HEK293 (cell line): ENCODE measurements around the gene PRSS8.

Source experiments
- CTCF ChIA-PET: fragments of 350-600 bp; formaldehyde crosslinking; extraction: SDS; loops from one replicate; lab custom pipeline; 2021; ENCODE audit warnings: antibody characterized with exemption; lab: Yijun Ruan, JAX
- POLR2A ChIA-PET: fragments of 300-600 bp; formaldehyde crosslinking; extraction: SDS; loops from one replicate; lab custom pipeline; 2020; ENCODE audit warnings: antibody characterized with exemption, inconsistent platforms; lab: Yijun Ruan, JAX
- H3K27ac ChIP-seq: fragments of 200-500 bp; sonication (Bioruptor generic); 2 replicates; pipeline ENCODE4 v1.5.1; 2014; ENCODE audit warnings: low read depth, low read length, control low read depth, inconsistent platforms; ENCODE audit errors: extremely low read depth
- H3K36me3 ChIP-seq, 2 experiments: fragments of 200-500 bp in 1 of 2; sonication (Bioruptor generic) in 1 of 2; 1 replicate in 1 of 2; 2 replicates in 1 of 2; pipeline ENCODE4 v1.5.1; 2014 to 2017; ENCODE audit warnings: inconsistent platforms in 2 of 2, low read length in 2 of 2; ENCODE audit not compliant: control insufficient read depth in 2 of 2, insufficient read depth in 1 of 2
- H3K4me1 ChIP-seq: fragments of 200-500 bp; sonication (Bioruptor generic); 2 replicates; pipeline ENCODE4 v1.5.1; 2014; ENCODE audit warnings: mild to moderate bottlenecking, low read length, inconsistent platforms; ENCODE audit not compliant: control insufficient read depth, insufficient read depth
- H3K4me3 ChIP-seq: 2 replicates; pipeline ENCODE4 v1.5.1; 2011; ENCODE audit warnings: low read depth, mild to moderate bottlenecking, control low read depth, low read length, moderate library complexity
- H3K9me3 ChIP-seq: fragments of 200-500 bp; sonication (Bioruptor generic); 2 replicates; pipeline ENCODE4 v1.5.1; 2014; ENCODE audit warnings: low read depth, low read length, inconsistent platforms; ENCODE audit not compliant: control insufficient read depth, insufficient read depth
- GLIS1 ChIP-seq: fragments of 450-650 bp; formaldehyde crosslinking; IDR thresholded peaks from 2 replicates; pipeline ENCODE4 v1.5.1; 2016; ENCODE audit warnings: missing biosample characterization, missing genetic modification characterization
- KLF10 ChIP-seq: fragments of 450-650 bp; IDR thresholded peaks from 2 replicates; pipeline ENCODE4 v1.5.1; 2018; ENCODE audit warnings: missing biosample characterization, mild to moderate bottlenecking, missing genetic modification characterization
- MZF1 ChIP-seq: fragments of 450-650 bp; formaldehyde crosslinking; IDR thresholded peaks from 2 replicates; pipeline ENCODE4 v1.5.1; 2017; ENCODE audit warnings: missing biosample characterization, missing genetic modification characterization, borderline replicate concordance
- ZFP41 ChIP-seq: fragments of 450-650 bp; formaldehyde crosslinking; IDR thresholded peaks from 2 replicates; pipeline ENCODE4 v1.5.1; 2016; ENCODE audit warnings: missing biosample characterization, missing genetic modification characterization, borderline replicate concordance
- ZNF23 ChIP-seq: fragments of 450-650 bp; formaldehyde crosslinking; IDR thresholded peaks from 2 replicates; pipeline ENCODE4 v1.5.1; 2016; ENCODE audit warnings: missing biosample characterization, missing genetic modification characterization, borderline replicate concordance
- ZNF266 ChIP-seq: fragments of 450-650 bp; formaldehyde crosslinking; IDR thresholded peaks from 2 replicates; pipeline ENCODE4 v1.5.1; 2016; ENCODE audit warnings: missing biosample characterization, missing genetic modification characterization, low read depth
- ZNF335 ChIP-seq: fragments of 450-650 bp; formaldehyde crosslinking; conservative IDR thresholded peaks from 2 replicates; pipeline ENCODE4 v1.5.1; 2016; ENCODE audit warnings: missing biosample characterization, missing genetic modification characterization
- ZNF426 ChIP-seq: fragments of 450-650 bp; formaldehyde crosslinking; IDR thresholded peaks from 2 replicates; pipeline ENCODE4 v1.5.1; 2017; ENCODE audit warnings: missing biosample characterization, missing genetic modification characterization, mild to moderate bottlenecking, inconsistent platforms, moderate library complexity
- ZNF530 ChIP-seq: fragments of 450-650 bp; formaldehyde crosslinking; IDR thresholded peaks from 2 replicates; pipeline ENCODE4 v1.5.1; 2016; ENCODE audit warnings: low read depth, missing biosample characterization, missing genetic modification characterization
- ZNF555 ChIP-seq: fragments of 450-650 bp; formaldehyde crosslinking; conservative IDR thresholded peaks from 2 replicates; pipeline ENCODE4 v1.5.1; 2017; ENCODE audit warnings: missing biosample characterization, mild to moderate bottlenecking, missing genetic modification characterization, inconsistent platforms
- ZNF585B ChIP-seq: fragments of 450-650 bp; formaldehyde crosslinking; IDR thresholded peaks from 2 replicates; pipeline ENCODE4 v1.5.1; 2016; ENCODE audit warnings: missing biosample characterization, missing genetic modification characterization
- ZNF621 ChIP-seq: fragments of 450-650 bp; formaldehyde crosslinking; IDR thresholded peaks from 2 replicates; pipeline ENCODE4 v1.5.1; 2017; ENCODE audit warnings: missing biosample characterization, missing genetic modification characterization
- ZNF768 ChIP-seq: fragments of 450-650 bp; formaldehyde crosslinking; IDR thresholded peaks from 2 replicates; pipeline ENCODE4 v1.5.1; 2018; ENCODE audit warnings: missing biosample characterization, mild to moderate bottlenecking, missing genetic modification characterization

Gene PRSS8

DNA sequence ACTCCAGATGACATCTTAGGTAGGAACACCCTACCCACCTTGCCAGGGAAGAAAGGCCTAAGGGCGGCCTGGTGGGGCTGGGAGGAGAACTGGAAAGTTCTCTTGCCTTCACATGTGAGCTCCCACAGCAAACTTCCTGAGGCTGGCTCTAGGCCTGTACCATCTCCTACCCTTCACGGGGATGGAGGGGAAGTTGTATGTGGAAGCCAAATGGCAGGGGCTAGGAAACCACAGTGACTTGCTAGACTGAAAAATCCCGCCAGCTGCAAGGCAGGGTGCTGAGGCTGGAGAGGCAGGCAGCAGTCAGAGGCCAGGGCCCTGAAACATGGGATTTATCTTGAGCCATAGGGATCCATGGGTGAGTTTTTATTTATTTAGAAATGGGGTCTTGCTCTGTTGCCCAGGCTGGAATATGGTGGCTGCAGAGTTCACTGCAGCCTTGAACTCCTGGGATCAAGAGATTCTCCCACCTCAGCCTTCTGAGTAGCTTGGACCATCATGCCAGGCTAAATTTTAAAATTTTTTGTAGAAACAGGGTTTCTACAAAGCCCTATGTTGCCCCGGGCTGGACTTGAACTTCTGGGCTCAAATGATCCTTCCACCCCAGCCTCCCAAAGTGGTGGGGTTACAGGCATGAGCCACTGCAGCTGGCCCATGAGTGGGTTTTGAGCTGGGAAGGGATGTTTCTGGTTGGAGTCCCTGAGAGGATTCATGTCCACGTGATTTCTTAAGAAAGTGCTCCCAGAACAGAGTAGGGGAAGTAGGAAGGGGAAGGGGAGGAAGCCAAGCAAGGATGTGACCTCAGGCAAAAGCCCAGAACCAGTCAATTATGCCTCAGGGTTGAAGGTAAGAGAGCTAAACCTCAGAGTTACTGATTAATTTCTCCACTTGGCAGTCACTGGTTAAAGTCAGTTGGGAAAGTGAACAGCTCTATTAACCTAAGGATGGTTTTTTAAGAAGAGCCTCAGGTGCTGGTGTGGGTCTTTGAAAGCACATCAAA, 22.1 kb downstream of the PRSS8 start (continued):
- no peak for TF ChIP-seq ZNF335 (tag by site-specific recombination)

DNA sequence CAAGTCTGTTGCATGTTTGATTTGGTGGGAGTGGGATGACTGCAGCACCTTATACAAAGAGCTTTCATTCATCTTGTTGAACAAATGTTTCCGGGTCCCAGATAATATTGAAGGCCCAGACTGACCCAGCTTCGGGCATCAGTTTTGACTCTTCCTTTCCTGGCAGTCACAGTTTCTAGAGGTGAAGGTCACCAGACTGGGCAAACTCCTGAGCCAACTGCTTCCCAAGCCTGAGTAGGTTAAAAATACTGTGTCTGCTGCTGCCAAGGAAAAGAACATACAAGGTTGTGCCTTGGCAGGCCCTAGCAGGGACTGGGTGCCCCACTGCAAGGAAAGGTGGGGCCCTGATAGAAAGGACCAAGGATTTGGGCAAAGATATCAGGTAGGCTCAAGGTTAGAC, 22.8 kb downstream of the PRSS8 start:
- CTCF ChIA-PET: interaction anchor here (3.4 kb wide), 1 partner anchor 30 kb away, joined by 12 read pairs; no protein-coding TSS in a partner anchor

DNA sequence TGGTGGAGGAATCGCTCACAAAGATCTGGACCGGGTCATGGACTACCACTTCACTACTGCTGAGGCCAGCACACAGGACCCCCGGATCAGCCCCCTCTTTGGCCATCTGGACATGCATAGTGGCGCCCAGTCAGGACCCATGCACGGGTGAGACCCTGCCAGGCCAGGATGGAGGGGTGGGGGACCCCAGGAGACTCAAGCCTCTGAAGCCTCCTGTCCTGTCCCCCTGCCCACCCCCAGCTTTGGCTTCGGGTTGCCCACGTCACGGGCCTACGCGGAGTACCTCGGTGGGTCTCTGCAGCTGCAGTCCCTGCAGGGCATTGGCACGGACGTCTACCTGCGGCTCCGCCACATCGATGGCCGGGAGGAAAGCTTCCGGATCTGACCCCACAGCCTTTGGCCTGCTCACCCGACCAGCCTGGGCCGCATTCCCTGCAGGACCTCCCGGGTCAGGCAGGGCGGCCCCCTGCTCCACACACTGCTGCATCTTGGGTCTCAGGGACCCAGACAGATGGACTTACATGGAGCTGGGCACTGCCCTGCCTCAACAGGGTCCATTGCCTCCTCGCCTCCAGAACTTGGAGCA, 23.6 kb downstream of the PRSS8 start:
- no peak overlapping the region for H3K27ac ChIP-seq
- no peaks in the 10 kb centered on the region for H3K9me3 ChIP-seq
- no peak overlapping the region for H3K4me3 ChIP-seq
- peaks cover 0 to 43% of the 10 kb centered on the region in 2 experiments; a peak in 1 of 3 replicates for H3K36me3 ChIP-seq
- TF ChIP-seq ZNF585B (tag by site-specific recombination) (peak; percentile 55), ZFP41 (no peak)
- TF ChIP-seq, all 188 proteins: peak for 1
- ChIA-PET CTCF (interaction anchor here (0.6 to 3.4 kb wide), 3 partner anchors 25 to 30 kb away, joined by 3 to 12 read pairs (median 3); no protein-coding TSS in a partner anchor), POLR2A (no interaction called here)
- H3K4me1 ChIP-seq: no peaks in the 10 kb centered on the region; the same call in none of the 2 replicates

More for the DNA sequence above, 22.8 kb downstream of the PRSS8 start:
- no peak overlapping the region for H3K4me3 ChIP-seq
- H3K4me1 ChIP-seq: no peaks in the 10 kb centered on the region; the same call in none of the 2 replicates
- TF ChIP-seq ZNF621: no peak
- no peak for TF ChIP-seq ZNF768
- TF ChIP-seq GLIS1: no peak
- no peak for TF ChIP-seq ZNF23
- TF ChIP-seq MZF1: no peak
- no peak for TF ChIP-seq KLF10 (tag by site-specific recombination)
- no peak for TF ChIP-seq ZNF266 (tag by site-specific recombination)
- H3K36me3 ChIP-seq: peaks cover 0 to 43% of the 10 kb centered on the region in 2 experiments; a peak in 1 of 3 replicates
- no peak overlapping the region for H3K27ac ChIP-seq
- POLR2A ChIA-PET: no interaction called here
- no peaks in the 10 kb centered on the region for H3K9me3 ChIP-seq

DNA sequence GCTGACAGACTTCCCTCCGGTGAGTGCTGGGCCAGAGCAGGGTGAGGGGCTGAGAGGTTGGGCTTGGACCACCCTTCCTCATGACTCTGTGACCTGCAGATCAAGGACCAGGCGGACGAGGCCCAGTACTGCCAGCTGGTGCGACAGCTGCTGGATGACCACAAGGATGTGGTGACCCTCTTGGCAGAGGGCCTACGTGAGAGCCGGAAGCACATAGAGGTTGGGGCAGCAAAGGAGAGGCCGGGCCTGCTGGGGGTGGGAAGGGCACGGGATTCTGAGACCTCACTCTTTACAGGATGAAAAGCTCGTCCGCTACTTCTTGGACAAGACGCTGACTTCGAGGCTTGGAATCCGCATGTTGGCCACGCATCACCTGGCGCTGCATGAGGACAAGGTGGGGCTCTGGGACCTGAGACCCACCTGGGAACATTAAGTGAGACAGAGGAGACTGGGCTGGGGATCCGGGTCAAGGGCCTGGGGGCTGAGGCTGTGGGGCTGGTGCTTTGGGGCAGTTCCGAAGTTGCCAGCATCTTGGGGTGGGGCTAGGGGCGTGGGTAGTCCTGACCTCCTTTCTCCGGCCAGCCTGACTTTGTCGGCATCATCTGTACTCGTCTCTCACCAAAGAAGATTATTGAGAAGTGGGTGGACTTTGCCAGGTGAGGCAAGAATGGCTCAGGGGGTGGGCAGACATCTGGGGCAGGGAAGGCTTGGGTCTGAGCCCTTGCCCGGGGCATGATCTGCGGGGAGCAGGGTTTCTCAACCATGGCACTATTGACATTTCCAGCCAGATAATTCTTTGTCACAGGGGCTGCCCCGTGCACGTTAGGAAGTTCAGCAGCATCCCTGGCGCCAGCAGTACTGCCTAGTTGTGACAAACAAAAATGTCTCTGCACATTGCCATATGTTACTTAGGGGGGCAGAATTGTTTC, 25.2 kb downstream of the PRSS8 start:
- H3K9me3 ChIP-seq: no peaks in the 10 kb centered on the region
- CTCF ChIA-PET: interaction anchor here (0.5 to 0.8 kb wide), 2 partner anchors 32 to 223 kb away, joined by 3 to 4 read pairs; no protein-coding TSS in a partner anchor
- no peak for TF ChIP-seq ZNF426 (tag by site-specific recombination)
- no peak for TF ChIP-seq ZNF530
- no peak for TF ChIP-seq ZNF555 (tag by site-specific recombination)
- no peaks in the 10 kb centered on the region; the same call in none of the 2 replicates for H3K4me1 ChIP-seq
- POLR2A ChIA-PET: interaction anchor here (1.0 to 1.1 kb wide), 2 partner anchors 7 to 32 kb away, joined by 3 to 4 read pairs; partner anchors contain the start of gene KAT8
- no peak overlapping the region for H3K4me3 ChIP-seq
- no peak overlapping the region for H3K27ac ChIP-seq
- peaks cover 0 to 43% of the 10 kb centered on the region in 2 experiments; a peak in 1 of 3 replicates for H3K36me3 ChIP-seq
